ENCODE data around the gene ZNF48. TPM values are rescaled to one million over a fixed set of nuclear protein-coding genes. Genes with fewer than 3 reads are reported as not detected.

The ZNF48 gene
- total and polyA plus RNA-seq, 2 donors (not counting 1 experiment from before 2014, with no cell fraction given): 3.2 to 7.3 TPM

GRCh38 chr16:30409125-30410060, 14.2 kb downstream of the ZNF48 start:
- Histone ChIP-seq H3K4me3 (replicated peaks in 1 of 4; ENCODE audit: control extremely low read depth in 1 of 4, insufficient read depth in 1 of 4, low read depth in 3 of 4, low read length in 4 of 4) (peak overlapping the region in 1 of 4 experiments; percentile 2), H3K9me3 (ENCODE audit: control insufficient read depth, insufficient read depth, low read depth, low read length) (no peaks in the 10 kb centered on the region), H2AFZ (ENCODE audit: low read length) (no peak overlapping the region), H3K4me2 (ENCODE audit: extremely low read depth, insufficient read depth, low read length) (peak overlapping the region; percentile 48), H3K4me1 (ENCODE audit: control insufficient read depth, extremely low read depth, insufficient read depth, low read length) (peaks cover 4% of the 10 kb centered on the region), H3K36me3 (ENCODE audit: control insufficient read depth, insufficient read depth, low read length) (peaks cover 2% of the 10 kb centered on the region), H3K27ac (ENCODE audit: insufficient read depth, low read length) (no peak overlapping the region), H4K20me1 (ENCODE audit: control insufficient read depth, extremely low read depth, insufficient read depth, low read length) (no peaks in the 10 kb centered on the region), H3K79me2 (ENCODE audit: control insufficient read depth, insufficient read depth, low read length) (peaks cover 5% of the 10 kb centered on the region), H3K9ac (ENCODE audit: insufficient read depth, low read length) (peak overlapping the region; percentile 23), H3K27me3 (ENCODE audit: control insufficient read depth, insufficient read depth, low read length) (no peaks in the 10 kb centered on the region)
- TF ChIP-seq EZH2 (IDR thresholded peaks at IDR 0.05; ENCODE audit: low read length, missing control alignments) (no peak), CTCF (conservative IDR thresholded peaks at IDR 0.05 in 1 of 2, IDR thresholded peaks at IDR 0.05 in 1 of 2; ENCODE audit: low read depth in 1 of 2, low read length in 2 of 2) (peak; percentile 97)
- peak; percentile 70 to 83 for DNase-seq (ENCODE audit: low read depth in 2 of 2)

- no peaks in the 10 kb centered on the region for H3K9me3 ChIP-seq (ENCODE audit: control insufficient read depth, insufficient read depth, low read depth, low read length)
- no peak overlapping the region for H3K4me2 ChIP-seq (ENCODE audit: extremely low read depth, insufficient read depth, low read length)
- DNase-seq (ENCODE audit: low read depth in 2 of 2): no peak
- H3K79me2 ChIP-seq (ENCODE audit: control insufficient read depth, insufficient read depth, low read length): peaks cover 2% of the 10 kb centered on the region
- no peaks in the 10 kb centered on the region for H3K27me3 ChIP-seq (ENCODE audit: control insufficient read depth, insufficient read depth, low read length)
- peaks cover 2% of the 10 kb centered on the region for H3K36me3 ChIP-seq (ENCODE audit: control insufficient read depth, insufficient read depth, low read length)
- H3K9ac ChIP-seq (ENCODE audit: insufficient read depth, low read length): no peak overlapping the region
- H4K20me1 ChIP-seq (ENCODE audit: control insufficient read depth, extremely low read depth, insufficient read depth, low read length): no peaks in the 10 kb centered on the region
- no peak overlapping the region for H3K27ac ChIP-seq (ENCODE audit: insufficient read depth, low read length)
- peaks cover under 1% of the 10 kb centered on the region for H3K4me1 ChIP-seq (ENCODE audit: control insufficient read depth, extremely low read depth, insufficient read depth, low read length)
- TF ChIP-seq EZH2 (IDR thresholded peaks at IDR 0.05; ENCODE audit: low read length, missing control alignments) (no peak), CTCF (conservative IDR thresholded peaks at IDR 0.05 in 1 of 2, IDR thresholded peaks at IDR 0.05 in 1 of 2; ENCODE audit: low read depth in 1 of 2, low read length in 2 of 2) (no peak)
- no peak overlapping the region for H3K4me3 ChIP-seq (replicated peaks in 1 of 4; ENCODE audit: control extremely low read depth in 1 of 4, insufficient read depth in 1 of 4, low read depth in 3 of 4, low read length in 4 of 4)
- no peak overlapping the region for H2AFZ ChIP-seq (ENCODE audit: low read length)
Observed at GRCh38 chr16:30413112-30413806, 18.0 kb downstream of the ZNF48 start.

- H3K36me3 ChIP-seq (ENCODE audit: control insufficient read depth, insufficient read depth, low read length): peaks cover 2% of the 10 kb centered on the region
- TF ChIP-seq CTCF (conservative IDR thresholded peaks at IDR 0.05 in 1 of 2, IDR thresholded peaks at IDR 0.05 in 1 of 2; ENCODE audit: low read depth in 1 of 2, low read length in 2 of 2) (no peak), EZH2 (IDR thresholded peaks at IDR 0.05; ENCODE audit: low read length, missing control alignments) (no peak)
Observed at GRCh38 chr16:30414159-30414558, 18.9 kb downstream of the ZNF48 start.

More at GRCh38 chr16:30414159-30414558, 18.9 kb downstream of the ZNF48 start:
- Histone ChIP-seq H3K4me1 (ENCODE audit: control insufficient read depth, extremely low read depth, insufficient read depth, low read length) (no peaks in the 10 kb centered on the region), H3K9ac (ENCODE audit: insufficient read depth, low read length) (no peak overlapping the region), H3K4me2 (ENCODE audit: extremely low read depth, insufficient read depth, low read length) (no peak overlapping the region), H3K4me3 (replicated peaks in 1 of 4; ENCODE audit: control extremely low read depth in 1 of 4, insufficient read depth in 1 of 4, low read depth in 3 of 4, low read length in 4 of 4) (no peak overlapping the region), H3K79me2 (ENCODE audit: control insufficient read depth, insufficient read depth, low read length) (peaks cover 2% of the 10 kb centered on the region), H3K9me3 (ENCODE audit: control insufficient read depth, insufficient read depth, low read depth, low read length) (no peaks in the 10 kb centered on the region), H3K27me3 (ENCODE audit: control insufficient read depth, insufficient read depth, low read length) (no peaks in the 10 kb centered on the region), H2AFZ (ENCODE audit: low read length) (no peak overlapping the region), H3K27ac (ENCODE audit: insufficient read depth, low read length) (no peak overlapping the region), H4K20me1 (ENCODE audit: control insufficient read depth, extremely low read depth, insufficient read depth, low read length) (no peaks in the 10 kb centered on the region)
- no peak for DNase-seq (ENCODE audit: low read depth in 2 of 2)

Measured in fibroblast of lung (primary cell).